H1 (cell line): ENCODE measurements around the gene EPHA7. TPM values are rescaled to one million over a fixed set of nuclear protein-coding genes. Genes with fewer than 3 reads are reported as not detected.

Source experiments
- ATF3 ChIP-seq: IDR thresholded peaks from 2 replicates; pipeline ENCODE4 v1.6.1; 2011; ENCODE audit warnings: low read depth, mild to moderate bottlenecking, low read length; ENCODE audit not compliant: insufficient read depth
- CHD2 ChIP-seq: IDR thresholded peaks from 2 replicates; pipeline ENCODE4 v1.6.1; 2012; ENCODE audit warnings: low read length, improper control_type of control experiment
- CHD7 ChIP-seq: fragments of 300-600 bp; sonication (generic); IDR thresholded peaks from 2 replicates; pipeline ENCODE4 v1.7.1; 2012; ENCODE audit warnings: low read length, moderate library complexity, mild to moderate bottlenecking, inconsistent platforms; ENCODE audit not compliant: insufficient replicate concordance
- EP300 ChIP-seq, 2 experiments: IDR thresholded peaks; 1 replicate in 1 of 2; 2 replicates in 1 of 2; pipeline ENCODE4 v1.6.1; 2011 to 2012; ENCODE audit warnings: low read depth in 2 of 2, low read length in 2 of 2, mild to moderate bottlenecking in 2 of 2, borderline replicate concordance in 1 of 2, inconsistent platforms in 1 of 2, moderate library complexity in 1 of 2
- EZH2 ChIP-seq: fragments of 200-600 bp; sonication (generic); IDR thresholded peaks from 2 replicates; pipeline ENCODE4 v1.7.1; 2012; ENCODE audit warnings: low read depth, mild to moderate bottlenecking, moderate library complexity, low read length, inconsistent platforms; ENCODE audit not compliant: severe bottlenecking
- GABPA ChIP-seq: IDR thresholded peaks from 2 replicates; pipeline ENCODE4 v1.6.1; 2011; ENCODE audit warnings: mild to moderate bottlenecking, low read length, moderate library complexity, borderline replicate concordance; ENCODE audit not compliant: insufficient read depth
- HDAC6 ChIP-seq: IDR thresholded peaks from one replicate; pipeline ENCODE4 v1.7.1; 2012; ENCODE audit warnings: low read depth, mild to moderate bottlenecking, inconsistent platforms, low read length, moderate library complexity
- JUND ChIP-seq: IDR thresholded peaks from 2 replicates; pipeline ENCODE4 v1.6.1; 2011; ENCODE audit warnings: mild to moderate bottlenecking, improper control_type of control experiment, low read length
- NANOG ChIP-seq: IDR thresholded peaks from 2 replicates; pipeline ENCODE4 v1.6.1; 2011; ENCODE audit warnings: low read length, low read depth, mild to moderate bottlenecking, inconsistent platforms; ENCODE audit not compliant: insufficient read depth, poor library complexity, severe bottlenecking
- POU5F1 ChIP-seq: IDR thresholded peaks from 2 replicates; pipeline ENCODE4 v1.6.1; 2011; ENCODE audit warnings: low read depth, mild to moderate bottlenecking, low read length, moderate library complexity
- SRF ChIP-seq: IDR thresholded peaks from 2 replicates; pipeline ENCODE4 v1.6.1; 2011; ENCODE audit warnings: mild to moderate bottlenecking, low read depth, low read length, moderate library complexity
- polyA plus RNA-seq, 7 experiments: library from polyadenylated mRNA; depleted of rRNA in 3 of 7; stranded (reverse) in 5 of 7; unstranded in 2 of 7; fragments of >200 nt in 5 of 7; fragments of 200-250 nt in 2 of 7; gene quantifications; 1 replicate in 5 of 7; 2 replicates in 1 of 7; 4 replicates in 1 of 7; pipeline versions ENCODE4 v1.2.1 to v1.2.3, GENCODE V29; 2011 to 2013; ENCODE audit warnings: missing spikeins in 2 of 7, mixed read lengths in 2 of 7
- total RNA-seq: library from RNA; stranded (reverse); fragmentation: NEBNext Ultra II Directional; extraction: Animal tissue kit (Norgen Biotek cat#: 25700); gene quantifications from 2 replicates; pipeline ENCODE4 v1.2.1, GENCODE V29; 2021

Gene EPHA7
- total and polyA plus RNA-seq, 2 of the 8 experiments (the other 6 are each of a cell fraction or from before 2014, with no cell fraction given) = 1.3 to 6.8 TPM

- TF ChIP-seq CHD7 = no peak
- no peak for TF ChIP-seq HDAC6
- no peak for TF ChIP-seq EZH2
- TF ChIP-seq CHD2 = no peak
- TF ChIP-seq NANOG = no peak
- TF ChIP-seq SRF = no peak
- no peak for TF ChIP-seq ATF3
- TF ChIP-seq POU5F1 = no peak
- TF ChIP-seq GABPA = no peak
- no peak for TF ChIP-seq JUND
- TF ChIP-seq EP300 (IDR thresholded peaks at IDR 0.05; ENCODE audit: borderline replicate concordance in 1 of 2, low read depth in 2 of 2, low read length in 2 of 2) = no peak
Measured at GRCh38 chr6:93242049-93242448, 177.3 kb downstream of the EPHA7 start (continued).
